Measurements from ENCODE around the gene NCK1. TPM values are rescaled to one million over a fixed set of nuclear protein-coding genes. Genes with fewer than 3 reads are reported as not detected.

Gene NCK1
- total and polyA plus RNA-seq, 3 experiments from 2014 or later: 30.9 to 62.9 (median 33.3) TPM

GRCh38 chr3:136914739-136915138 is 52.7 kb downstream of the NCK1 start:
- Histone ChIP-seq H3K4me3 (ENCODE audit: low read length) (no peak overlapping the region), H3K36me3 (ENCODE audit: insufficient read depth, low read length) (no peaks in the 10 kb centered on the region), H3K4me1 (ENCODE audit: insufficient read depth, low read length) (peaks cover 59% of the 10 kb centered on the region), H3K9me3 (ENCODE audit: low read length) (no peaks in the 10 kb centered on the region), H3K27me3 (ENCODE audit: insufficient read depth, low read length, poor library complexity, severe bottlenecking) (no peaks in the 10 kb centered on the region), H3K27ac (ENCODE audit: low read depth, low read length) (no peak overlapping the region)
- ChIA-PET CTCF (interaction anchor here (1.1 kb wide), 1 partner anchor 17 kb away, joined by 4 read pairs; no protein-coding TSS in a partner anchor), POLR2A (interaction anchor here (0.5 kb wide), 1 partner anchor 9 kb away, joined by 3 read pairs; no protein-coding TSS in a partner anchor)
- DNase-seq: no peak
- Mint-ChIP-seq H3K9me3 (no peaks in the 10 kb centered on the region), H3K27me3 (no peaks in the 10 kb centered on the region), H3K36me3 (peaks cover 5 to 16% (median 8%) of the 10 kb centered on the region in 3 donors), H3K27ac (peak overlapping the region in 6 of 8 donors; percentile 1 to 74 (median 64)), H3K4me1 (peaks cover 88 to 98% (median 97%) of the 10 kb centered on the region in 3 donors), H3K4me3 (peak overlapping the region in 1 of 7 donors; percentile 34)

- Histone ChIP-seq H3K36me3 (ENCODE audit: insufficient read depth, low read length) (no peaks in the 10 kb centered on the region), H3K4me3 (ENCODE audit: low read length) (no peak overlapping the region), H3K4me1 (ENCODE audit: insufficient read depth, low read length) (peaks cover 59% of the 10 kb centered on the region), H3K9me3 (ENCODE audit: low read length) (no peaks in the 10 kb centered on the region), H3K27me3 (ENCODE audit: insufficient read depth, low read length, poor library complexity, severe bottlenecking) (no peaks in the 10 kb centered on the region), H3K27ac (ENCODE audit: low read depth, low read length) (no peak overlapping the region)
- peaks cover 5 to 16% (median 8%) of the 10 kb centered on the region in 3 donors for H3K36me3 Mint-ChIP-seq
- H3K27ac Mint-ChIP-seq: peak overlapping the region; percentile 30 to 78 (median 58)
- POLR2A ChIA-PET: no interaction called here
- H3K4me3 Mint-ChIP-seq: no peak overlapping the region
- CTCF ChIA-PET: interaction anchor here (0.6 kb wide), 1 partner anchor 560 kb away, joined by 3 read pairs; no protein-coding TSS in a partner anchor
- no peaks in the 10 kb centered on the region for H3K9me3 Mint-ChIP-seq
- H3K4me1 Mint-ChIP-seq: peaks cover 88 to 98% (median 98%) of the 10 kb centered on the region in 3 donors
- no peak for DNase-seq
- H3K27me3 Mint-ChIP-seq: no peaks in the 10 kb centered on the region
Observed at GRCh38 chr3:136916223-136916622, 54.2 kb downstream of the NCK1 start.

GRCh38 chr3:136919799-136920580 is 58.0 kb downstream of the NCK1 start:
- DNase-seq: peak in 3 of 5 donors; percentile 10 to 68 (median 29)
- ChIA-PET CTCF (interaction anchor here (1.0 to 1.3 kb wide), 3 partner anchors 10 to 168 kb away, joined by 4 to 11 read pairs (median 6); partner anchors contain the start of genes NCK1 and STAG1), POLR2A (interaction anchor here (1.3 to 1.4 kb wide), 2 partner anchors 58 to 167 kb away, joined by 9 to 15 read pairs; partner anchors contain the start of genes NCK1 and STAG1)
- Histone ChIP-seq H3K4me1 (ENCODE audit: insufficient read depth, low read length) (peaks cover 65% of the 10 kb centered on the region), H3K9me3 (ENCODE audit: low read length) (no peaks in the 10 kb centered on the region), H3K27ac (ENCODE audit: low read depth, low read length) (peak overlapping the region; percentile 32), H3K27me3 (ENCODE audit: insufficient read depth, low read length, poor library complexity, severe bottlenecking) (no peaks in the 10 kb centered on the region), H3K4me3 (ENCODE audit: low read length) (no peak overlapping the region), H3K36me3 (ENCODE audit: insufficient read depth, low read length) (no peaks in the 10 kb centered on the region)
- Mint-ChIP-seq H3K27me3 (no peaks in the 10 kb centered on the region), H3K9me3 (no peaks in the 10 kb centered on the region), H3K4me1 (peaks cover 86 to 96% (median 95%) of the 10 kb centered on the region in 3 donors), H3K36me3 (peaks cover 6 to 8% (median 7%) of the 10 kb centered on the region in 3 donors), H3K4me3 (peak overlapping the region; percentile 10 to 88 (median 72)), H3K27ac (peak overlapping the region; percentile 79 to 99 (median 95))

- Histone ChIP-seq H3K27me3 (ENCODE audit: insufficient read depth, low read length, poor library complexity, severe bottlenecking) (no peaks in the 10 kb centered on the region), H3K4me3 (ENCODE audit: low read length) (peak overlapping the region; percentile 16), H3K27ac (ENCODE audit: low read depth, low read length) (peak overlapping the region; percentile 43), H3K36me3 (ENCODE audit: insufficient read depth, low read length) (no peaks in the 10 kb centered on the region), H3K9me3 (ENCODE audit: low read length) (no peaks in the 10 kb centered on the region), H3K4me1 (ENCODE audit: insufficient read depth, low read length) (peaks cover 63% of the 10 kb centered on the region)
- CTCF ChIA-PET: interaction anchor here (1.0 kb wide), 1 partner anchor 59 kb away, joined by 4 read pairs; the partner anchor contains the start of gene NCK1
- Mint-ChIP-seq H3K4me1 (peaks cover 85 to 95% (median 94%) of the 10 kb centered on the region in 3 donors), H3K27ac (peak overlapping the region; percentile 92 to 99 (median 97)), H3K9me3 (no peaks in the 10 kb centered on the region), H3K27me3 (no peaks in the 10 kb centered on the region), H3K4me3 (peak overlapping the region; percentile 84 to 93 (median 91)), H3K36me3 (peaks cover 0 to 3% (median 3%) of the 10 kb centered on the region in 3 donors)
- DNase-seq: peak in 1 of 5 donors; percentile 16
- POLR2A ChIA-PET: interaction anchor here (1.0 kb wide), 1 partner anchor 11 kb away, joined by 3 read pairs; no protein-coding TSS in a partner anchor
Observed at GRCh38 chr3:136920904-136921611, 59.0 kb downstream of the NCK1 start.

- peaks cover 65 to 87% (median 81%) of the 10 kb centered on the region in 3 donors for H3K4me1 Mint-ChIP-seq
- no peaks in the 10 kb centered on the region for H3K27me3 Mint-ChIP-seq
- H3K9me3 Mint-ChIP-seq: no peaks in the 10 kb centered on the region
- ChIA-PET POLR2A (interaction anchor here (1.0 to 1.6 kb wide), 2 partner anchors 64 to 173 kb away, joined by 3 to 7 read pairs; partner anchors contain the start of genes NCK1 and STAG1), CTCF (interaction anchor here (1.0 kb wide), 1 partner anchor 173 kb away, joined by 3 read pairs; the partner anchor contains the start of gene STAG1)
- H3K4me3 Mint-ChIP-seq: peak overlapping the region in 5 of 7 donors; percentile 0 to 41 (median 11)
- H3K27ac Mint-ChIP-seq: peak overlapping the region in 7 of 8 donors; percentile 20 to 73 (median 44)
- DNase-seq: no peak
- no peaks in the 10 kb centered on the region for H3K9me3 ChIP-seq (ENCODE audit: low read length)
- no peaks in the 10 kb centered on the region for H3K27me3 ChIP-seq (ENCODE audit: insufficient read depth, low read length, poor library complexity, severe bottlenecking)
- H3K36me3 ChIP-seq (ENCODE audit: insufficient read depth, low read length): no peaks in the 10 kb centered on the region
- no peak overlapping the region for H3K27ac ChIP-seq (ENCODE audit: low read depth, low read length)
- H3K4me1 ChIP-seq (ENCODE audit: insufficient read depth, low read length): peaks cover 36% of the 10 kb centered on the region
- peaks cover 14 to 23% (median 16%) of the 10 kb centered on the region in 3 donors for H3K36me3 Mint-ChIP-seq
- no peak overlapping the region for H3K4me3 ChIP-seq (ENCODE audit: low read length)
Observed at GRCh38 chr3:136925425-136926190, 63.6 kb downstream of the NCK1 start.

GRCh38 chr3:136928240-136928639 is 66.2 kb downstream of the NCK1 start:
- Mint-ChIP-seq H3K4me1 (peaks cover 61 to 85% (median 77%) of the 10 kb centered on the region in 3 donors), H3K4me3 (no peak overlapping the region), H3K9me3 (no peaks in the 10 kb centered on the region), H3K27ac (peak overlapping the region in 5 of 8 donors; percentile 9 to 52 (median 38)), H3K27me3 (no peaks in the 10 kb centered on the region), H3K36me3 (peaks cover 14 to 30% (median 17%) of the 10 kb centered on the region in 3 donors)
- CTCF ChIA-PET: no interaction called here
- H3K9me3 ChIP-seq (ENCODE audit: low read length): no peaks in the 10 kb centered on the region
- H3K4me1 ChIP-seq (ENCODE audit: insufficient read depth, low read length): peaks cover 31% of the 10 kb centered on the region
- no peak for DNase-seq
- H3K27me3 ChIP-seq (ENCODE audit: insufficient read depth, low read length, poor library complexity, severe bottlenecking): no peaks in the 10 kb centered on the region
- no peak overlapping the region for H3K27ac ChIP-seq (ENCODE audit: low read depth, low read length)
- POLR2A ChIA-PET: interaction anchor here (0.7 kb wide), 1 partner anchor 634 kb away, joined by 5 read pairs; no protein-coding TSS in a partner anchor
- H3K36me3 ChIP-seq (ENCODE audit: insufficient read depth, low read length): no peaks in the 10 kb centered on the region
- H3K4me3 ChIP-seq (ENCODE audit: low read length): no peak overlapping the region

- Mint-ChIP-seq H3K27me3 (no peaks in the 10 kb centered on the region), H3K9me3 (no peaks in the 10 kb centered on the region), H3K27ac (peak overlapping the region in 1 of 8 donors; percentile 19), H3K4me1 (peaks cover 64 to 90% (median 78%) of the 10 kb centered on the region in 3 donors), H3K36me3 (peaks cover 18 to 44% (median 21%) of the 10 kb centered on the region in 3 donors), H3K4me3 (no peak overlapping the region)
- ChIA-PET CTCF (no interaction called here), POLR2A (no interaction called here)
- H3K36me3 ChIP-seq (ENCODE audit: insufficient read depth, low read length): no peaks in the 10 kb centered on the region
- H3K27me3 ChIP-seq (ENCODE audit: insufficient read depth, low read length, poor library complexity, severe bottlenecking): no peaks in the 10 kb centered on the region
- peaks cover 21% of the 10 kb centered on the region for H3K4me1 ChIP-seq (ENCODE audit: insufficient read depth, low read length)
- DNase-seq: no peak
- H3K4me3 ChIP-seq (ENCODE audit: low read length): no peak overlapping the region
- H3K9me3 ChIP-seq (ENCODE audit: low read length): no peaks in the 10 kb centered on the region
- H3K27ac ChIP-seq (ENCODE audit: low read depth, low read length): no peak overlapping the region
Observed at GRCh38 chr3:136929977-136930670, 68.1 kb downstream of the NCK1 start.
